ENCODE measurements around the gene GUCY1A1. TPM values are rescaled to one million over a fixed set of nuclear protein-coding genes. Genes with fewer than 3 reads are reported as not detected.

The GUCY1A1 gene
- total RNA-seq, 3 donors from 2014 or later: 8.2 to 75.8 (median 57.0) TPM

DNA sequence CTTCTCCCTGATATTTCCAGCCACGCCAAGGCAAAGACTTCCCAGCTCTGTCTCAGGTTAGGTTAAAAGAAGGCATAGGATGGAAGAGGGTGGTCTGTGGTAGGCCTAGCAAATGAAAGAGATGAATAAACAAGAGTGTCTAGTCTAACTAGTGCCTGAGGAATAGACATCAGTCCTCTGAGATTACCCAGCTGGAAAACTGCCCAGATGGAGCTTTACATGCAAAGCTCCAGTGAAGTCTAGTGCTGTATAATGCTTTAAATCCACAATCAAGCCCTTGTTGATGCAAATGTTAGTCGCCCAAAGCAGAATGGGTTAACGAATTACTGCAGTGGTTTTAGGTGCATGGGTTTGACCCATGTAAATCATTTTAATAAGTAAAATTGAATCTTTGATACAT, 67.4 kb downstream of the GUCY1A1 start:
- H3K4me3 ChIP-seq: no peak overlapping the region
- no peaks in the 10 kb centered on the region for H3K4me1 ChIP-seq
- TF ChIP-seq POLR2A (IDR thresholded peaks at IDR 0.05) (no peak), POLR2AphosphoS5 (IDR thresholded peaks at IDR 0.05) (no peak)
- TF ChIP-seq, protein P1, sequence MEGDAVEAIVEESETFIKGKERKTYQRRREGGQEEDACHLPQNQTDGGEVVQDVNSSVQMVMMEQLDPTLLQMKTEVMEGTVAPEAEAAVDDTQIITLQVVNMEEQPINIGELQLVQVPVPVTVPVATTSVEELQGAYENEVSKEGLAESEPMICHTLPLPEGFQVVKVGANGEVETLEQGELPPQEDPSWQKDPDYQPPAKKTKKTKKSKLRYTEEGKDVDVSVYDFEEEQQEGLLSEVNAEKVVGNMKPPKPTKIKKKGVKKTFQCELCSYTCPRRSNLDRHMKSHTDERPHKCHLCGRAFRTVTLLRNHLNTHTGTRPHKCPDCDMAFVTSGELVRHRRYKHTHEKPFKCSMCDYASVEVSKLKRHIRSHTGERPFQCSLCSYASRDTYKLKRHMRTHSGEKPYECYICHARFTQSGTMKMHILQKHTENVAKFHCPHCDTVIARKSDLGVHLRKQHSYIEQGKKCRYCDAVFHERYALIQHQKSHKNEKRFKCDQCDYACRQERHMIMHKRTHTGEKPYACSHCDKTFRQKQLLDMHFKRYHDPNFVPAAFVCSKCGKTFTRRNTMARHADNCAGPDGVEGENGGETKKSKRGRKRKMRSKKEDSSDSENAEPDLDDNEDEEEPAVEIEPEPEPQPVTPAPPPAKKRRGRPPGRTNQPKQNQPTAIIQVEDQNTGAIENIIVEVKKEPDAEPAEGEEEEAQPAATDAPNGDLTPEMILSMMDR (IDR thresholded peaks at IDR 0.05): no peak
- intact Hi-C loops (cut with DNase I; ENCODE audit: low total_unique reads): no loop called here
- H3K27me3 ChIP-seq: no peaks in the 10 kb centered on the region
- DNase-seq (ENCODE audit: low spot score in 2 of 2): no peak
- no peak overlapping the region for H3K27ac ChIP-seq
- no peaks in the 10 kb centered on the region for H3K36me3 ChIP-seq
- H3K9me3 ChIP-seq: no peaks in the 10 kb centered on the region

DNA sequence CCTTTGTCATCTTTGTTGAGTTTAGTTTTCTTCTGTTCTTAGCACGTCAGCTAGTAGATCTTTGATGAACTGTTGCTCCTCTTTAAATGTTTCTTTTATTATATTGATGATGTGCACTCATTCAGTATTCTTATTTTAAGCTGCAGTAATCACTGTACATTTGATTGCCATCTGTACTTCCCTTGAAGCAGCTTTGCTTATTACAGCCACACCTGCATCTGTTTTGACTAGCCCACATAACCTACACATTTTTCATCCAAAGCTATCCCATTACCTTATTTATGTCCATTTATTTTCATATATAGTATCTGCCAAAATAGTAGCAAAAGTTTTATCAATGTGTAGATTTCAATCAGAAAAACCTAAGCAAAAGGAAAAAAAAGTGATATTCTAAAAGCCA, 68.3 kb downstream of the GUCY1A1 start:
- H3K36me3 ChIP-seq: no peaks in the 10 kb centered on the region
- no peak for DNase-seq (ENCODE audit: low spot score in 2 of 2)
- no peaks in the 10 kb centered on the region for H3K4me1 ChIP-seq
- no peak overlapping the region for H3K27ac ChIP-seq
- H3K27me3 ChIP-seq: no peaks in the 10 kb centered on the region
- intact Hi-C loops (cut with DNase I; ENCODE audit: low total_unique reads): no loop called here
- H3K4me3 ChIP-seq: no peak overlapping the region
- TF ChIP-seq POLR2A (IDR thresholded peaks at IDR 0.05) (no peak), POLR2AphosphoS5 (IDR thresholded peaks at IDR 0.05) (no peak)
- TF ChIP-seq, protein P1 (IDR thresholded peaks at IDR 0.05): no peak
- no peaks in the 10 kb centered on the region for H3K9me3 ChIP-seq

DNA sequence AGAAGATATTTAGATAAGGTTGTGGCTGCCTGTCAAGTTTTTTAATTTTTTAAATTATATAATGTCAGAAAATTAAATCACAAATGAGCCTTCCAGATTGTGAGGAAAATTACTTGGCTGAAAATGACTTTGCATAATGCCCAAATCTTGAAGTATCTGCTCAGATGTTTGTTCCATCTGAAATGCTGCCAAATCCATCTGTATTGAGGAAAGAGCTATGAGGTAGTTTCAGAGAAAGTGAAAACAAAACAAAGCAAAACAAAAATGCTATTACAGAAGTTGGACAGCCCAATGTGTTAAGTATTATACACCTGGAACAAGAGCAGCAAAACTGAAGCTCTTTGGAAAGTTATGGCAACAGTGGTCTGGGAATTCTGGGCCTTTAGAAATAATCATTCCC, 68.8 kb downstream of the GUCY1A1 start:
- Histone ChIP-seq H3K4me1 (no peaks in the 10 kb centered on the region), H3K4me3 (no peak overlapping the region), H3K36me3 (no peaks in the 10 kb centered on the region), H3K27ac (no peak overlapping the region), H3K27me3 (no peaks in the 10 kb centered on the region), H3K9me3 (no peaks in the 10 kb centered on the region)
- no peak for DNase-seq (ENCODE audit: low spot score in 2 of 2)
- TF ChIP-seq, protein P1 (IDR thresholded peaks at IDR 0.05): no peak
- intact Hi-C loops (cut with DNase I; ENCODE audit: low total_unique reads): no loop called here

DNA sequence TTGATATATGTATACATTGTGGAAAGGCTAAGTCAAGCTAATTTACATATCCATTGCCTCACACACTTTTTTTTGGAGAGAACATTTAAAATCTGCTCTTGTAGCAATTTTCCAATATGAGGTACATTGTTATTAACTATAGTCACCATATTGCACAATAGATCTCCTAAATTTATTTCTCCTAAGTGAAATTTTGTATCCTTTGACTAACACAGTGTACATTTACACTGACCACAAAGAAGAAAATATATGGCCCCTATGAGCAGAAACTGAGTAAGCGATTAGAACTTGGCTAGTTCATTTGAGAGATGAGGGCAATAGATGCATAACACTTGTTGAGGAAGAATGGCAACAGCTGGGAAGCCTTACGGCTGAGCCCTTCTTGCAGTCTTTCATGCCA, 71.9 kb downstream of the GUCY1A1 start:
- no peak overlapping the region for H3K27ac ChIP-seq
- no peaks in the 10 kb centered on the region for H3K27me3 ChIP-seq
- TF ChIP-seq, protein P1 (IDR thresholded peaks at IDR 0.05): no peak
- TF ChIP-seq POLR2AphosphoS5 (IDR thresholded peaks at IDR 0.05) (no peak), POLR2A (IDR thresholded peaks at IDR 0.05) (no peak)
- H3K36me3 ChIP-seq: no peaks in the 10 kb centered on the region
- H3K4me1 ChIP-seq: no peaks in the 10 kb centered on the region
- no peak for DNase-seq (ENCODE audit: low spot score in 2 of 2)
- no peaks in the 10 kb centered on the region for H3K9me3 ChIP-seq
- H3K4me3 ChIP-seq: no peak overlapping the region
- intact Hi-C loops (cut with DNase I; ENCODE audit: low total_unique reads): no loop called here

DNA sequence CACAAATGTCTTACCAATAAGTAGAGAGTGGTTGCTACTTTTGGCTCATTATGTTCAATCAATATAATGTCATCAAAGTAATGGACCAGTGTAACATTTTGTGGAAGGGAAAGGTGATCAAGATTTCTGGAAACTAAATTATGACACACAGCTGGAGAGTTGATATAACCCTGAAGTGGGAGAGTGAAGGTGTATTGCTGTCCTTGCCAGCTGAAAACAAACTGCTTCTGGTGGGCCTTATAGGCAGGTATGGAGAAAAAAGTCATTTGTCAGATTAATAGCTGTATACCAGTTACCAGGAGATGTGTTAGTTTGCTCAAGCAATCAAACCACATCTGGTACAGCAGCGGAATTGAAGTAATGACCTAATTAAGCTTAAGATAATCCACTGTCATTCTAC, 74.9 kb downstream of the GUCY1A1 start:
- intact Hi-C loops (cut with DNase I; ENCODE audit: low total_unique reads): no loop called here
- Histone ChIP-seq H3K27ac (no peak overlapping the region), H3K36me3 (no peaks in the 10 kb centered on the region), H3K27me3 (no peaks in the 10 kb centered on the region), H3K9me3 (no peaks in the 10 kb centered on the region), H3K4me3 (no peak overlapping the region), H3K4me1 (no peaks in the 10 kb centered on the region)
- TF ChIP-seq, protein P1 (IDR thresholded peaks at IDR 0.05): no peak
- TF ChIP-seq POLR2A (IDR thresholded peaks at IDR 0.05): no peak
- TF ChIP-seq POLR2AphosphoS5 (IDR thresholded peaks at IDR 0.05): no peak
- DNase-seq (ENCODE audit: low spot score in 2 of 2): no peak
